GM12878 (cell line): ENCODE results near the gene DDR2. TPM values are rescaled to one million over a fixed set of nuclear protein-coding genes. Genes with fewer than 3 reads are reported as not detected.

Experiments used
- ATAC-seq: fragments of 200-7000 bp; cut with Tn5 transposase; 3 replicates; pipeline ENCODE4 v1.9.1; 2020; ENCODE audit warnings: mild to moderate bottlenecking, moderate library complexity
- BruUV-seq: library from RNA; stranded (reverse); fragments of 400-500 nt; replicated peaks from 2 replicates; lab custom pipeline; 2021; lab: Mats Ljungman, UMichigan
- CTCF ChIA-PET: fragments of 300-600 bp; sonication (Branson Sonifier 250); formaldehyde crosslinking; extraction: SDS; loops from one replicate; lab custom pipeline; 2021; ENCODE audit warnings: inconsistent platforms; lab: Yijun Ruan, JAX
- POLR2A ChIA-PET: fragments of 350-600 bp; formaldehyde crosslinking; extraction: SDS; loops from one replicate; lab custom pipeline; 2021; ENCODE audit warnings: inconsistent platforms; lab: Charles Lee
- RAD21 ChIA-PET: fragments of 300-600 bp; sonication (Branson Sonifier 250); formaldehyde crosslinking; loops from one replicate; lab custom pipeline; 2023; ENCODE audit warnings: antibody characterized with exemption; ENCODE audit not compliant: unreplicated experiment; lab: Charles Lee
- SMC1A ChIA-PET: fragments of 300-600 bp; sonication (Branson Sonifier 250); formaldehyde crosslinking; loops from one replicate; lab custom pipeline; 2023; ENCODE audit not compliant: unreplicated experiment, uncharacterized antibody; lab: Charles Lee
- DNase-seq: peaks from one replicate; pipeline ENCODE4 v3.0.0-alpha.2; 2011; ENCODE audit warnings: low read depth, low spot score
- FAIRE-seq: peaks from 3 replicates; lab custom pipeline; 2011; peaks lifted over from hg19 to GRCh38; lab: Jason Lieb, UNC
- H2AFZ ChIP-seq: 2 replicates; pipeline ENCODE4 v1.6.0; 2011; ENCODE audit warnings: low read depth, low read length, control low read depth; ENCODE audit not compliant: control insufficient read depth
- H3K27ac ChIP-seq: 2 replicates; pipeline ENCODE4 v1.5.1; 2011; ENCODE audit warnings: control low read depth; ENCODE audit not compliant: control insufficient read depth, insufficient read depth
- H3K27me3 ChIP-seq, 2 experiments: replicated peaks in 1 of 2; 2 replicates each; pipeline versions ENCODE4 v1.6.0 to v1.6.1; 2011; ENCODE audit warnings: low read length in 1 of 2; ENCODE audit not compliant: control insufficient read depth in 2 of 2, insufficient read depth in 2 of 2
- H3K36me3 ChIP-seq, 2 experiments: 2 replicates each; pipeline ENCODE4 v1.5.1; 2011; ENCODE audit warnings: low read length in 1 of 2; ENCODE audit not compliant: control insufficient read depth in 2 of 2, insufficient read depth in 2 of 2
- H3K4me1 ChIP-seq: 2 replicates; pipeline ENCODE4 v1.6.1; 2011; ENCODE audit warnings: mild to moderate bottlenecking, low read length, moderate library complexity, mixed read lengths; ENCODE audit not compliant: control insufficient read depth, insufficient read depth
- H3K4me2 ChIP-seq: 2 replicates; pipeline ENCODE4 v1.6.0; 2011; ENCODE audit warnings: control low read depth; ENCODE audit not compliant: control insufficient read depth, insufficient read depth
- H3K4me3 ChIP-seq: fragments of 200-600 bp; sonication (generic); 2 replicates; pipeline ENCODE4 v1.5.1; 2016
- H3K79me2 ChIP-seq: 2 replicates; pipeline ENCODE4 v1.6.0; 2011; ENCODE audit warnings: low read length; ENCODE audit not compliant: control insufficient read depth, insufficient read depth
- H3K9ac ChIP-seq: 2 replicates; pipeline ENCODE4 v1.8.0; 2011; ENCODE audit warnings: low read length, control low read depth, mixed read lengths; ENCODE audit not compliant: control insufficient read depth, insufficient read depth
- H3K9me3 ChIP-seq: replicated peaks from 3 replicates; pipeline ENCODE4 v1.5.1; 2011; ENCODE audit warnings: mild to moderate bottlenecking, low read length; ENCODE audit not compliant: control insufficient read depth, insufficient read depth
- H4K20me1 ChIP-seq: 2 replicates; pipeline ENCODE4 v1.6.0; 2011; ENCODE audit not compliant: control insufficient read depth, insufficient read depth
- EZH2 ChIP-seq: IDR thresholded peaks from 2 replicates; pipeline ENCODE4 v1.6.1; 2012; ENCODE audit warnings: low read depth, mild to moderate bottlenecking, control low read depth, inconsistent platforms, low read length, borderline replicate concordance; ENCODE audit not compliant: control insufficient read depth
- FOS ChIP-seq: IDR thresholded peaks from 3 replicates; pipeline ENCODE4 v1.6.1; 2011; ENCODE audit warnings: borderline replicate concordance; ENCODE audit not compliant: insufficient read length; ENCODE audit errors: extremely low read depth
- FOXK2 ChIP-seq: fragments of 450-650 bp; IDR thresholded peaks from 2 replicates; pipeline ENCODE4 v1.6.1; 2017; ENCODE audit warnings: mild to moderate bottlenecking, moderate library complexity
- IRF4 ChIP-seq: IDR thresholded peaks from 2 replicates; pipeline ENCODE4 v1.6.1; 2011; ENCODE audit warnings: low read depth, low read length
- JUNB ChIP-seq: IDR thresholded peaks from 2 replicates; pipeline ENCODE4 v1.6.1; 2016; ENCODE audit warnings: antibody characterized with exemption, mild to moderate bottlenecking
- MTA2 ChIP-seq: fragments of 450-650 bp; IDR thresholded peaks from 2 replicates; pipeline ENCODE4 v1.6.1; 2016; ENCODE audit warnings: low read depth, mild to moderate bottlenecking, moderate library complexity
- NFYA ChIP-seq: IDR thresholded peaks from 2 replicates; pipeline ENCODE4 v1.6.1; 2011; ENCODE audit warnings: low read depth, mild to moderate bottlenecking, low read length, improper control_type of control experiment, borderline replicate concordance
- RELA ChIP-seq: fragments of 450-650 bp; IDR thresholded peaks from 2 replicates; pipeline ENCODE4 v1.8.0; 2014; ENCODE audit warnings: borderline replicate concordance; ENCODE audit not compliant: partially characterized antibody
- SMAD5 ChIP-seq: IDR thresholded peaks from 2 replicates; pipeline ENCODE4 v1.6.1; 2016; ENCODE audit warnings: antibody characterized with exemption, low read depth
- SP1 ChIP-seq: IDR thresholded peaks from one replicate; pipeline ENCODE4 v1.6.1; 2011; ENCODE audit warnings: low read depth, low read length
- WGBS: methylation state at CpG from one replicate; pipeline ENCODE4 v1.1.6; 2016; ENCODE audit warnings: low lambda C conversion rate; ENCODE audit not compliant: insufficient replicate concordance, insufficient coverage; ENCODE audit errors: missing lambda C conversion rate; 5-methylcytosine and 5-hydroxymethylcytosine counted together
- in situ Hi-C: fragments of 300-500 bp; cut with MboI; formaldehyde crosslinking; loops from 9 replicates; pipeline ENCODE4 v1.14.3; 2018; ENCODE audit warnings: mixed read lengths
- intact Hi-C: fragments of 100-400 bp; cut with micrococcal nuclease; formaldehyde crosslinking; loops from one replicate; pipeline ENCODE4 v1.14.2; 2022; ENCODE audit not compliant: unreplicated experiment
- polyA plus RNA-seq, 11 experiments: library from polyadenylated mRNA; depleted of rRNA in 4 of 11; unstranded in 6 of 11; stranded (reverse) in 5 of 11; fragments of >200 nt; fragmentation: Nextera tagmentation in 4 of 11; fragmentation: Illumina TruSeq in 1 of 11; extraction: Ambion mirVana in 4 of 11; extraction: Trizol in 1 of 11; gene quantifications; 1 replicate in 1 of 11; 2 replicates in 10 of 11; pipeline versions ENCODE4 v1.2.1 to v1.2.3, GENCODE V29; 2011 to 2016; ENCODE audit warnings: inconsistent platforms in 2 of 11, missing spikeins in 2 of 11, low read depth in 1 of 11
- total RNA-seq, 4 experiments: library from RNA; depleted of rRNA in 3 of 4; stranded (reverse); fragments of >200 nt in 3 of 4; fragmentation: Illumina TruSeq in 1 of 4; extraction: Trizol in 1 of 4; gene quantifications; 2 replicates each; pipeline versions ENCODE4 v1.2.1 to v1.2.3, GENCODE V29; 2013 to 2021

The DDR2 gene
- total and polyA plus RNA-seq, 10 of the 15 experiments (the other 5 are each of a cell fraction or from before 2014, with no cell fraction given) = 1.9 to 8.8 (median 5.5) TPM

- RAD21 ChIA-PET = interaction anchor here (1.1 to 4.7 kb wide), 3 partner anchors 12 to 67 kb away, joined by 3 to 39 read pairs (median 5); partner anchors contain the start of gene DDR2
- POLR2A ChIA-PET = interaction anchor here (1.6 kb wide), 1 partner anchor 11 kb away, joined by 7 read pairs; no protein-coding TSS in a partner anchor
- H3K79me2 ChIP-seq = no peaks in the 10 kb centered on the region
- no peak for ATAC-seq
- no TSS peak for BruUV-seq
- no peaks in the 10 kb centered on the region for H3K27me3 ChIP-seq
- no peak overlapping the region for H2AFZ ChIP-seq
- CTCF ChIA-PET = interaction anchor here (2.0 kb wide), 1 partner anchor 11 kb away, joined by 9 read pairs; no protein-coding TSS in a partner anchor
- H3K9ac ChIP-seq = no peak overlapping the region
- intact Hi-C loops = no loop called here
- SMC1A ChIA-PET = interaction anchor here (1.0 to 5.5 kb wide), 5 partner anchors 10 to 68 kb away, joined by 3 to 41 read pairs (median 28); partner anchors contain the start of gene DDR2
- H3K36me3 ChIP-seq = no peaks in the 10 kb centered on the region
- no peaks in the 10 kb centered on the region for H4K20me1 ChIP-seq
- H3K4me3 ChIP-seq = no peak overlapping the region
- H3K4me2 ChIP-seq = no peak overlapping the region
- WGBS = 63% methylated on average over 3 of the region's 3 CpGs
- no peak for DNase-seq
- no peak for TF ChIP-seq MTA2
- no peak for TF ChIP-seq FOS
- H3K4me1 ChIP-seq = 0 out of 2 replicates have a peak, but pooled peaks cover 5% of the 10 kb centered on the region
- in situ Hi-C loops = no loop called here
- FAIRE-seq = no peak
- no peak overlapping the region for H3K27ac ChIP-seq
- H3K9me3 ChIP-seq = no peaks in the 10 kb centered on the region
These were observed 67.1 kb downstream of the DDR2 start for GRCh38 chr1:162699366-162699765.

GRCh38 chr1:162700131-162700530 is 67.9 kb downstream of the DDR2 start:
- H3K9ac ChIP-seq = no peak overlapping the region
- in situ Hi-C loops = no loop called here
- WGBS = 100% methylated on average over 1 of the region's 1 CpG
- ATAC-seq = no peak
- H2AFZ ChIP-seq = no peak overlapping the region
- H3K27me3 ChIP-seq = no peaks in the 10 kb centered on the region
- ChIA-PET CTCF (interaction anchor here (2.4 kb wide), 1 partner anchor 100 kb away, joined by 7 read pairs; no protein-coding TSS in a partner anchor), RAD21 (interaction anchor here (0.5 to 4.7 kb wide), 8 partner anchors 12 to 112 kb away, joined by 3 to 39 read pairs (median 6); partner anchors contain the start of gene DDR2)
- TF ChIP-seq FOXK2 (no peak), NFYA (no peak), JUNB (no peak), EZH2 (no peak), SMAD5 (no peak), RELA (no peak), IRF4 (no peak), SP1 (no peak)
- TF ChIP-seq, all 136 proteins: peak for 0
- no peak overlapping the region for H3K4me2 ChIP-seq
- no peaks in the 10 kb centered on the region for H3K9me3 ChIP-seq
- DNase-seq (no peak), FAIRE-seq (no peak)
- POLR2A ChIA-PET = no interaction called here
- no peak overlapping the region for H3K27ac ChIP-seq
- H3K4me1 ChIP-seq = 0 out of 2 replicates have a peak, but pooled peaks cover 5% of the 10 kb centered on the region
- no TSS peak for BruUV-seq
- no peaks in the 10 kb centered on the region for H4K20me1 ChIP-seq
- H3K4me3 ChIP-seq = no peak overlapping the region
- intact Hi-C loops = no loop called here
- SMC1A ChIA-PET = interaction anchor here (1.0 to 5.5 kb wide), 5 partner anchors 10 to 69 kb away, joined by 3 to 41 read pairs (median 28); partner anchors contain the start of gene DDR2
- no peaks in the 10 kb centered on the region for H3K79me2 ChIP-seq
- H3K36me3 ChIP-seq = no peaks in the 10 kb centered on the region
